ENCODE results near the gene PSMB7.

Gene PSMB7

GRCh38 chr9:124342776-124343485 is 72.3 kb downstream of the PSMB7 start:
- peak; percentile 46 to 78 for DNase-seq

DNA sequence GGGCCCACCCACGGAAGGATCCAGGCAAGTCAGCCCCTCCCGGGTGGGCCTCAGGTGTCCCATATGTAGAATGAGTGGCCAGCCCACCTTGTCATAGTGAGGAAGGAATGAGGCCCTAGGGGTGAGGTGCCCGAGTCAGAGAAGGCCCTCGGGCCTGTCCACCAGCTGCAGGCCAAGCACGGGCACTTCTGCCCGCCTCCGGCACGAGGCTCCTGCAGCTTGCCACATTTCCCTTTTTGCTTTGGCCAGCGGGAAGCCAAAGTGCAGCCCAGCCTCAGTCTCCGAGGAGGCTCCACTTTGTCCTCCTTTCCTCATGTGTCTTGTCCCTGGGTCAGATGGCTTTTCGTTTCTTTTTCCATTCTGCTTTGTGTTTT is 72.9 kb downstream of the PSMB7 start:
- no peak for DNase-seq

DNA sequence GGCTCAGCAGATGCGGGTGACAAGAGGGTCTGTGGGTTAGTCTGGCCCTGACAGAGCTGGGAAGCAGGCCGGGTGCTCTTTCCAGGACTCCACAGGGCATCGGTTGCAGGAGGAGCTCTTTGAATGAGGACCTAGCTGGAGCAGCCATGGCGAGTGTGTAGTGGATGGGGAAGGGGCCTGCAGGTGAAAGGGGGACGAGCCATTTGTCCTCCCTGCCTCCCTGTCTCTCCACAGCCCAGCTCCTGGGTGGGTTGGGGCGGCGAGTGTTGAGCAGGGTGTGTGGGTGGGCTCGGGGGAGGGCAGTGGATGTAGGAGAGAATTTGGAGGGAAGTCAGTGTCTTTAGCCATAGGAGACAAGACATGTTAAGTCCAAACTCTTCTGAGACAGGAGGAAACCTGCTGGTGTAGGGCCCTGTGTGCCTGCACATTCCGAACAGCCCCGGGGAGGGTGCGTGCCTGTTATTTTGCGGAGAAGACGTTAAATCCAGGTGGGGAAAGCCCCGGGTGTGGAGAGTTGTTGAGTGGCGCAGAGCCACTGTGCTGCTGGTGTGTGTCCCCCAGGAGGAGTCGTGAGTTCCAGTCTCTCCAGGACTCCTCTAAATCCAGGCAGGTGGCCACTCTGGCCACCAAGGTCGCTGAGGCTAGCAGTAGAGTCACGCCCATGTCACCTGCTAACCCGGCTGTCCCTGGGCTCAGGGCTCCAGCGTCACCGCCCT is 73.6 kb downstream of the PSMB7 start:
- no peak for DNase-seq

DNA sequence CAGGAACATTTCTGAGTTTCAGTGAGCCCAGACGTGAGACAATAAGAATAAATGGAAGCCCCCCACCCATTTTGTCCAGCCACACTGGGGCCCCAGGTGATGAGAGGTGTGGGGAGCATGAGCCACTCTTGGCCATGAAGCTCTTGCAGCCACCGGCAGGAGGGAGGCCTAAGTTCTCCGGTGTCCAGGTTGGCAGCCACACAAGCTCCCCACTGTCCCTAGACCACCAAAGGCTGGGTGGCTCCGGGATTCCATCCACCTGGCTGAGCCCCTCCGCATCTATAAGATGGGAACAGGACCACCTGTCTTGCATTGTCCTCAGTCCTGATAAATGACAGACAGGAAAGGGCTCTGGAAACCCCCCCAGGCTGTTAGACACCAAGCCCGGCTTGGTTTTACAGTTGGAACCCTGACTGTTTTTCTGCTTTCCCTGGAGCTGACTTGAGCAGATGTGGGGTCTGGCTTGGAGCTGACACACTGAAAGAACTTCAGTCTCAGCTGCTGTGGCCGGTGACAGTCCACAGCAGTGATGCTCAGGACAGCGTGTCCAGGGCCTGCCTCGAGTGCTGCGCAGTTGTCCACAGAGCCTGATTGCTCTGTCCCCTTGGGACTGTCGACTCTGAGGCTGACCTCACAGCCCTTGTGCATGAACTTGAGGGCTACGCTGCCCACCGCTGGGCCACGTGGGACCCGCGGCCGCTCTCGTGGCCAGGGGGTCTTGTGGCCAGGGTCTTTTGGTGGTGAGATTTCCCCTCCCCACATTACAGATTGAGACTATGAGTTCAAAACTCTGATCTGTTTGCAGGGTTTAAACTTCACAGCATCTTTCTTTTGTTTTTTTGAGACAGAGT is 74.8 kb downstream of the PSMB7 start:
- DNase-seq = no peak

- DNase-seq = no peak
Observed at GRCh38 chr9:124339603-124340146, 75.6 kb downstream of the PSMB7 start.

DNA sequence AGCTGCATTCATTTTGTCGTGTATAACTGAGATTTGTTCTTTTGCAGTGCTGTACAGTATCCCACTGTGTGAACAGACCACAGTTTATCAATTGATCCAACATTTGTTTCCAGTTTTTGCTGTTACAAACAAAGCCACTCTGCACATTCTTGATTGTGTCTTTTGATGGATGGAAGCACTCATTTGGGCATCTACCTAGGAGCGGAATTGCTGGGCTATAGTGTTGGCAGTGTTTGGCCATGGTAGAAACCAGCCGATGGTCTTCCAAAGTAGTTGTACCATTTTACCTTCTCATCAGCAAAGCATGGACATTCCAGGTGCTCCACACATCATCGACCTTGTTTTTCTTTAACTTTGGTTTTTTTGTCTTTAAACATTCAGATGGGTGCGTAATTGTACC is 77.7 kb downstream of the PSMB7 start:
- DNase-seq = no peak

DNA sequence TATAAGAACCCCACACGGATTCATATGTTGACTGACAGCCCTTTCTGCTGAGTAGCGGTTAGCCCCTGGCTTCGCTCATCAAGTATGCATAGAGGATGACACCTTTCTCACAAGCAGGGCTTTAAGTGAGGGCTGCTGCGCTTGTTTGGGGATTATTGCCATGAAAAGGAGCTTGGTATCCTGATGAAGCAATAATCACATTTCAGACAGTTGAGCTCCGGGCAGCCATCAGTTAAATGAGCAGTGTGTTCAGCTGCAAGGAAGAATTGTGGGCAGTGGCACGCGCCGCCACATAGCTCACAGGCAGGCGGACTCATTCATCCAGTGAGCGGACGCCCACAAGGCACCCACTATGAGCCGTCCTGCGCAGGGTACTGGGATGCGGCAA is 79.9 kb downstream of the PSMB7 start:
- DNase-seq = no peak

DNA sequence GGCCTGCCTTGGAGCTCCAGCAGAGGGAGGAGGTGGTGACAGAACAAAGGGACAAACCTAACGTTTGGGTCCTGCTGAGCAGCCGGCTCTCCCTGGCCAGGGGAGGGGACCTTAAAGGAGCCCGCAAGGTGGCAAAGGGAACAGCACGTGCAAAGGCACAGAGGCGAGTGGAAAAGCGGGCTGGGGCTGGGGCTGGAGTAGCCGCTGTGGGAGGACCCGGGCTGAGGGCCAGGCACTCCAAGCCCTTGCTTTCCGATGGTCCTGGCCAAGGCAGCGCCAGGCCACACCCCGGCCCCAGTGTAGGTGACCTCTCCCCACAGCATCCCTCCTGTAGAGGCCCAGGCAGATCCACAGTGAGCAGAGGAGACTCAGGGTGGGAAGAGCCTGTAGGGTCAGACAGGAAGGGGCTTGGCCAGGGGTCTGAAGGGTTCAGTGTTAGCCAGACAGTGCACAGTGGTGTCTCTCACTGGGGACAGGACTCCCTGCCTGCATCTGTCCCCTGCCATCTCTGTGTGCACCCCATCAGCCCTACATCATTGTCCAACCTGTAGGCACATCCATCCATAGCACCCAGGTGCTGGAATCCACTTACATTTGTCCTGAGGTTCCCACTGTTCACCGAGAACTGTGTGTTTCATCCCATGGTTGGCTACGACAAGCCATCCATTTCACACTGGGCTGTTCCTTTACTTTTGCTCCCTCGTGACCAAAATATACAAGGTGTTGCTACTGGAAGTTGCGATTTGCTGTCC is 80.5 kb downstream of the PSMB7 start:
- no peak for DNase-seq

DNA sequence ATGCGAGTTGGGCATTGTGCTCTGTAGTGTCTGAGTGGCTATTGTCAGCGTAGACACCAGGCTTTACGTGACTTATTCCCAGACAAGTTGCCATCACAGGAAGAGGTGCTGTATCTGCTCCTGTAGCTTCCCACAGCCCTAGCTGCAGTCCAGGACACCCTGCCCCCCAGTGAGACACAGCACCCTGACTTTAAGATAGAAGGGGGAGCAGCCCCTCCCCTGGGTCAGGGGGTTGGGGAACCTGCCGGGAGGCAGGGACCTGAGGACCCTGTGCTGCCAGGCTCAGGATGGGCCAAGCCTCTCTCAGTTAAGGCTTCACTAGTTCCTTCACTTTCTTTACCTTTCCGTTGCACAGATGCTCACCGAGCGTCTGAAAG is 82.1 kb downstream of the PSMB7 start:
- no peak for DNase-seq

- DNase-seq = no peak
Observed at GRCh38 chr9:124332361-124333202, 82.7 kb downstream of the PSMB7 start.

DNA sequence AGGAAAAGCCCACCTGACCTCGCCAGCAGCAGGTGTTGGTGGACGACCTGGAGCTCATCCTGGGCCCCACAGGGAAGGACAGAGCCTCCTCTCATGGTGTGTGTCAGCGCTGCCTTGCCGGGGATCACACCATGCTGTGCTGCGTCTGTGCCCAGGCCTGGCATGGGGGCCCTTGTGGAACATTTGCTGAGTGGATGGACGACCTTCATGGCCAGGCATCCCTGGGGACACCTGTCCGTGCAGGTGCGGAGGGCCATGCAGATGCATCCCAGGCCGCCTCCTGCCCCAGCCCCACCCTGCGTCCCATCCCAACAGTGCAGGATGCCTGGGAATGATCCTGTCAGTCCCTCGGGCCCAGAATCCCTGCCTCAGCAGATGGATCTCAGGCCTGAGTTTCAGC is 83.7 kb downstream of the PSMB7 start:
- DNase-seq = no peak

DNA sequence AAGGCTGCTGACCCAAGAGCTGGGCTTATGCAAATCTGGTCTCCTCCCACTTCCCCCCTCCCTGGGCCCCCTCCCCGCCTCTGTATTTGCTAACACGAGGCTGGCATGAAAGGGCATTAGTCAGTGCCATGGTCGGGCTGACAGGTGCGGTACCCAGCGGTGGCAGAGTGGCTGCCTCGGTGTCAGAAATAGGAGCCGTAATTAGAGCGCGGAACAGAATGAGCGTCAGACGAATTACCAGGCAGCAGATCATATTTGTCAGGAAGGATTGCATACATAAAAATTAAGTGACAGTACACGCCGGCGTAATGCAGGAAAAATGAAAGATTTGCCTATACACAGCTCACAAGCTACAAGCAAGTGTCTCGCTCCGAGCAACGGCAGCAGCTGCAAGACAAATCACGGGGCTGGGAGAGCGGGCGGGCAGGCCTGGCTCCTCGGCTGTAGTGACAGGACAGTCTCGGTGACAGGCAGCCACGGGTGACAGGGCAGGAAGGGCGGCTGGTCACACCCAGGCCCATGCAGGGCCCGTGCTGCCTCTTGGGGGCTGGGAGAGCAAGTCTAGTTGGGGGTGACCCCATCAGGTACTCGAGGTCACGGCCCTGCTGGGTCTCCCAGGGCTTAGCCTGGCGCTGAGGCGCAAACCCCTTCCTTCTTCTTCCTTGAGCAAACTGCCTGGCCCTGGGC is 85.1 kb downstream of the PSMB7 start:
- DNase-seq = no peak

- no peak for DNase-seq
Observed at GRCh38 chr9:124329206-124329792, 85.9 kb downstream of the PSMB7 start.

GRCh38 chr9:124328285-124328684 is 87.0 kb downstream of the PSMB7 start:
- no peak for DNase-seq

- DNase-seq = no peak
Observed at GRCh38 chr9:124327491-124327890, 87.8 kb downstream of the PSMB7 start.

DNA sequence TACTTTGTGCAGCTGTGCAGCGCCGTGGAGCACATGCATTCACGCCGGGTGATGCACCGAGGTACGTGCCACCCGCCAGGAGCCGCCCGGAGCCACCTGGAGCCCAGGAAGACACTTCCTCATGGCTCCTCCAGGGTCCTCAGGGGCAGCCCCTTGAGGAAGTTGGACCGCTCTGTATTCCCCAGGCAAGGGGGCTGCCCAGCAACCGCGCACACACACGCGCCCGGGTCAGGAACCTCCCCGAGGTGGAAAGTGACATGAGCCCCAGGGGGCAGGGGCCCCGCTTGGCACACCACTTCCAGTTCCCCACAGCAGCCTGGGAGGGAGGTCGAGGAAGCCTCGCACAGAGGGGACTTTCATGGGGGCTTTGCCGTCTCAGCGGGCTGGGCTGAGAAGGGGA is 88.9 kb downstream of the PSMB7 start:
- no peak for DNase-seq

GRCh38 chr9:124325816-124326215 is 89.4 kb downstream of the PSMB7 start:
- DNase-seq = no peak

GRCh38 chr9:124323904-124324303 is 91.3 kb downstream of the PSMB7 start:
- no peak for DNase-seq

DNA sequence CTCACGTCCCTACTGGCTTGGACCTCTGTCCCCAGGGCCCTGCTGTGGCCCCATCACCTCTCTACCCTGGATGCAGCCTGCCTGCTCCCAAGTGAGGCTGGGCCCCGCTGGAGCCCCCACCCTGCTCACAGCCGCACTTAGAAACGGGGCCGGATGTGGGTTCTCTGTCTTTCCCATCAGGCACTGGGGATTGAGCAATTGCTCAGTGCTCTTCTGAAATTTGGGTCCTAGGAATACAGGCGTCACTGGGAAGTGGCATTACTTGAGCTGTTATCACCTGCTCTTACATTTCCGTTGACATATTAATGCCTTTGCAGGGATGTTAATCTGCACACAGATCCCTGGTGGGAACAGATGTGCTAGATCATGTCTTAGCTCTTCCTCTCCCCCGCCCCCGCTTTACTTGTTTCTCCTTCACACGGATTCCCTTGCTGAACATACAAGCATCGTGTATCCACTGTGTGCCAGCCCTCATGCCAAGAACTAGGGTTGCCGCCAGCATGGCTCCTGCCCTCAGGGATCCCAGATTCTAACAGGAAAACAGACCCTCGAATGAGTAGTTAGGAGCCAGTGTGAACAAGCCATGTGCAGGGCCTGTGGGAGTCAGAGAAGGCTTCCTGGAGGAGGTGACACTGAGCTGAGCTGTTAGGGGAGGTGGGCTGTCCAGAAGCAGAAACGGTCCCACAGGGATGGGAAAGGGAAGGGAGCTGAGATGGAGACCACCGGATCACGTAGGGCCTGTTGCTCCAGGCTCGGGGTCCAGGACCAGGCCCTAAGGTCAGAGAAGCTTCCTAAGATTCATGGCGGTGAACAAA is 92.4 kb downstream of the PSMB7 start:
- peak in 1 of 2 experiments; percentile 46 for DNase-seq

- DNase-seq = no peak
Observed at GRCh38 chr9:124321935-124322334, 93.3 kb downstream of the PSMB7 start.

Data from NCI-H524 (cell line).